Esophagus muscularis mucosa (tissue), 3 donors: ENCODE results near the gene SRMS.

Experiments used
- POLR2AphosphoS5 ChIP-seq, 2 donors: sonication (generic); formaldehyde crosslinking; IDR thresholded peaks; one replicate each; pipeline ENCODE4 v1.6.1; 2017; ENCODE audit warnings: antibody characterized with exemption in 2 of 2
- TF ChIP-seq, protein P1 (sequence below), 3 experiments: fragments of 200-600 bp in 2 of 3; fragments of 450-650 bp in 1 of 3; sonication (generic) in 2 of 3; IDR thresholded peaks; one replicate each; pipeline ENCODE4 v1.5.1; 2017 to 2019; ENCODE audit warnings: antibody characterized with exemption in 3 of 3, mild to moderate bottlenecking in 2 of 3, moderate library complexity in 1 of 3

GRCh38 chr20:63494420-63495166, 53.0 kb downstream of the SRMS start:
- TF ChIP-seq, protein P1, sequence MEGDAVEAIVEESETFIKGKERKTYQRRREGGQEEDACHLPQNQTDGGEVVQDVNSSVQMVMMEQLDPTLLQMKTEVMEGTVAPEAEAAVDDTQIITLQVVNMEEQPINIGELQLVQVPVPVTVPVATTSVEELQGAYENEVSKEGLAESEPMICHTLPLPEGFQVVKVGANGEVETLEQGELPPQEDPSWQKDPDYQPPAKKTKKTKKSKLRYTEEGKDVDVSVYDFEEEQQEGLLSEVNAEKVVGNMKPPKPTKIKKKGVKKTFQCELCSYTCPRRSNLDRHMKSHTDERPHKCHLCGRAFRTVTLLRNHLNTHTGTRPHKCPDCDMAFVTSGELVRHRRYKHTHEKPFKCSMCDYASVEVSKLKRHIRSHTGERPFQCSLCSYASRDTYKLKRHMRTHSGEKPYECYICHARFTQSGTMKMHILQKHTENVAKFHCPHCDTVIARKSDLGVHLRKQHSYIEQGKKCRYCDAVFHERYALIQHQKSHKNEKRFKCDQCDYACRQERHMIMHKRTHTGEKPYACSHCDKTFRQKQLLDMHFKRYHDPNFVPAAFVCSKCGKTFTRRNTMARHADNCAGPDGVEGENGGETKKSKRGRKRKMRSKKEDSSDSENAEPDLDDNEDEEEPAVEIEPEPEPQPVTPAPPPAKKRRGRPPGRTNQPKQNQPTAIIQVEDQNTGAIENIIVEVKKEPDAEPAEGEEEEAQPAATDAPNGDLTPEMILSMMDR (IDR thresholded peaks at IDR 0.05) = no peak
- TF ChIP-seq POLR2AphosphoS5 (IDR thresholded peaks at IDR 0.05) = no peak
